GM21526 (cell line): ENCODE results near the gene YES1.
"Not testable (repeated sequence)": the region's sequence is repeated elsewhere in the genome, so short reads cannot be mapped to it uniquely, and the experiment has no call there.

ENCODE experiments used
- ATAC-seq: cut with Tn5 transposase; IDR thresholded peaks from one replicate; pipeline ENCODE4 v1.9.1; 2021; ENCODE audit warnings: moderate library complexity; ENCODE audit not compliant: unreplicated experiment, low FRiP score

YES1 gene

GRCh38 chr18:795383-795782 is 16.7 kb downstream of the YES1 start:
- ATAC-seq = not testable (repeated sequence)

GRCh38 chr18:789397-789796 is 22.6 kb downstream of the YES1 start:
- no peak for ATAC-seq

- ATAC-seq = no peak
Observed at GRCh38 chr18:785242-785641, 26.8 kb downstream of the YES1 start.

GRCh38 chr18:784470-785172 is 27.4 kb downstream of the YES1 start:
- ATAC-seq = no peak

GRCh38 chr18:778194-778927 is 33.7 kb downstream of the YES1 start:
- ATAC-seq = no peak

GRCh38 chr18:777021-777420 is 35.0 kb downstream of the YES1 start:
- no peak for ATAC-seq

GRCh38 chr18:776044-776443 is 36.0 kb downstream of the YES1 start:
- ATAC-seq = not testable (repeated sequence)

- no peak for ATAC-seq
Observed at GRCh38 chr18:774811-775210, 37.2 kb downstream of the YES1 start.

GRCh38 chr18:773980-774624 is 37.9 kb downstream of the YES1 start:
- ATAC-seq = no peak

GRCh38 chr18:770583-770961 is 41.5 kb downstream of the YES1 start:
- ATAC-seq = no peak

GRCh38 chr18:767961-768360 is 44.1 kb downstream of the YES1 start:
- ATAC-seq = no peak

- ATAC-seq = no peak
Observed at GRCh38 chr18:767084-767882, 44.8 kb downstream of the YES1 start.

- no peak for ATAC-seq
Observed at GRCh38 chr18:766550-766860, 45.5 kb downstream of the YES1 start.

GRCh38 chr18:765764-766549 is 46.1 kb downstream of the YES1 start:
- no peak for ATAC-seq

GRCh38 chr18:759864-760263 is 52.2 kb downstream of the YES1 start:
- not testable (repeated sequence) for ATAC-seq

- ATAC-seq = no peak
Observed at GRCh38 chr18:755506-755905, 56.5 kb downstream of the YES1 start.

GRCh38 chr18:754656-755055 is 57.4 kb downstream of the YES1 start:
- no peak for ATAC-seq

- ATAC-seq = no peak
Observed at GRCh38 chr18:750456-750855, 61.6 kb downstream of the YES1 start.

- no peak for ATAC-seq
Observed at GRCh38 chr18:744832-745597, 67.0 kb downstream of the YES1 start.
